DND-41 (cell line): ENCODE results near the gene INTS6L.

Experiments used
- ATAC-seq: fragments of 200-7000 bp; cut with Tn5 transposase; 3 replicates; pipeline ENCODE4 v1.9.1; 2021; ENCODE audit warnings: low read depth; ENCODE audit not compliant: insufficient read depth
- DNase-seq: peaks from one replicate; pipeline ENCODE4 v3.0.0-alpha.2; 2020
- H2AFZ ChIP-seq: 2 replicates; pipeline ENCODE4 v1.6.0; 2012; ENCODE audit warnings: low read depth, low read length
- H3K27ac ChIP-seq: 2 replicates; pipeline ENCODE4 v1.5.1; 2012; ENCODE audit warnings: low read length, inconsistent platforms
- H3K27me3 ChIP-seq: fragments of 200-600 bp; sonication (generic); 2 replicates; pipeline ENCODE4 v1.6.0; 2012; ENCODE audit warnings: low read length, mild to moderate bottlenecking, inconsistent platforms; ENCODE audit not compliant: insufficient read depth, poor library complexity
- H3K36me3 ChIP-seq: 2 replicates; pipeline ENCODE4 v1.5.1; 2012; ENCODE audit warnings: low read length, inconsistent platforms; ENCODE audit not compliant: insufficient read depth
- H3K4me1 ChIP-seq: 2 replicates; pipeline ENCODE4 v1.5.1; 2012; ENCODE audit warnings: mild to moderate bottlenecking, low read length; ENCODE audit not compliant: insufficient read depth
- H3K4me2 ChIP-seq: 2 replicates; pipeline ENCODE4 v1.6.0; 2012; ENCODE audit warnings: mild to moderate bottlenecking, moderate library complexity, low read length, inconsistent platforms; ENCODE audit not compliant: insufficient read depth
- H3K4me3 ChIP-seq, 2 experiments: fragments of 200-600 bp in 1 of 2; shearing (Covaris generic) in 1 of 2; 2 replicates each; pipeline ENCODE4 v1.5.1; 2012 to 2016; ENCODE audit warnings: inconsistent platforms in 2 of 2, low read length in 2 of 2, mild to moderate bottlenecking in 2 of 2, low read depth in 1 of 2, moderate library complexity in 1 of 2
- H3K79me2 ChIP-seq: 2 replicates; pipeline ENCODE4 v1.6.0; 2012; ENCODE audit warnings: low read length, inconsistent platforms; ENCODE audit not compliant: insufficient read depth
- H3K9ac ChIP-seq: 2 replicates; pipeline ENCODE4 v1.6.0; 2012; ENCODE audit warnings: low read depth, mild to moderate bottlenecking, inconsistent platforms, low read length, moderate library complexity
- H3K9me3 ChIP-seq: 2 replicates; pipeline ENCODE4 v1.5.1; 2012; ENCODE audit warnings: low read length, moderate library complexity, mild to moderate bottlenecking, inconsistent platforms; ENCODE audit not compliant: insufficient read depth, severe bottlenecking
- H4K20me1 ChIP-seq: 2 replicates; pipeline ENCODE4 v1.6.0; 2012; ENCODE audit warnings: low read length; ENCODE audit not compliant: insufficient read depth
- EZH2 ChIP-seq: IDR thresholded peaks from 3 replicates; pipeline ENCODE4 v1.6.1; 2012; ENCODE audit warnings: borderline replicate concordance, low read depth, mild to moderate bottlenecking, moderate library complexity, low read length, inconsistent platforms; ENCODE audit not compliant: severe bottlenecking
- TF ChIP-seq, protein P1 (sequence below): IDR thresholded peaks from 2 replicates; pipeline ENCODE4 v1.5.1; 2012; ENCODE audit warnings: borderline replicate concordance, low read length, moderate library complexity, mild to moderate bottlenecking; ENCODE audit not compliant: poor library complexity, severe bottlenecking; ENCODE audit errors: extremely low read depth

The INTS6L gene

DNA sequence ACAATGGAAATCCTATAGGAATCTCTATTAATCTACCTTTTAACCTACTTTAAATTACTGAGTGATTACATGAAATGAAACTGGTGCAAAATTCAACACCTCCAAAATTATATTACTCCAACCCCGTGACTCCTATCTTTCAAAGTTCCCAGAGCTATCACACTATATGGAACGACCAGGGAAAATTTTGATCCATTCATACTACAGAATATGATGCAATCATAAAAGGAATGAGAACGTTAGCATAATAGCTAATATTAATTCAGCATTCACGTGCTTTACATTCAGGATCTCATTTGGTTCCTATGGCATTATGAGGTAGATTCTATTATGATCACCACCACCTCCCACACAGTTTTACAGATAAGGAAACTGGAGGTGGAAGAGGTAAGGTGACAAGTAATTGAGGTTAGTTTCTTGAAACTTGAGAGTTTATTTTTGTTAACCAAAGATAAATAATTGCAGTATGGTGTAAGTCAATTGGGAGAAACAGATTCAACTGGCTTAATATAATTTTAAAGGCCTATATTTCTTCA lies 29.4 kb upstream of the INTS6L start:
- Histone ChIP-seq H3K9me3 (no peaks in the 10 kb centered on the region), H4K20me1 (no peaks in the 10 kb centered on the region), H3K4me3 (no peak overlapping the region), H3K9ac (no peak overlapping the region), H3K27ac (no peak overlapping the region), H3K36me3 (no peaks in the 10 kb centered on the region), H3K4me1 (no peaks in the 10 kb centered on the region), H2AFZ (no peak overlapping the region), H3K79me2 (no peaks in the 10 kb centered on the region), H3K4me2 (no peak overlapping the region), H3K27me3 (no peaks in the 10 kb centered on the region)
- TF ChIP-seq, protein P1, sequence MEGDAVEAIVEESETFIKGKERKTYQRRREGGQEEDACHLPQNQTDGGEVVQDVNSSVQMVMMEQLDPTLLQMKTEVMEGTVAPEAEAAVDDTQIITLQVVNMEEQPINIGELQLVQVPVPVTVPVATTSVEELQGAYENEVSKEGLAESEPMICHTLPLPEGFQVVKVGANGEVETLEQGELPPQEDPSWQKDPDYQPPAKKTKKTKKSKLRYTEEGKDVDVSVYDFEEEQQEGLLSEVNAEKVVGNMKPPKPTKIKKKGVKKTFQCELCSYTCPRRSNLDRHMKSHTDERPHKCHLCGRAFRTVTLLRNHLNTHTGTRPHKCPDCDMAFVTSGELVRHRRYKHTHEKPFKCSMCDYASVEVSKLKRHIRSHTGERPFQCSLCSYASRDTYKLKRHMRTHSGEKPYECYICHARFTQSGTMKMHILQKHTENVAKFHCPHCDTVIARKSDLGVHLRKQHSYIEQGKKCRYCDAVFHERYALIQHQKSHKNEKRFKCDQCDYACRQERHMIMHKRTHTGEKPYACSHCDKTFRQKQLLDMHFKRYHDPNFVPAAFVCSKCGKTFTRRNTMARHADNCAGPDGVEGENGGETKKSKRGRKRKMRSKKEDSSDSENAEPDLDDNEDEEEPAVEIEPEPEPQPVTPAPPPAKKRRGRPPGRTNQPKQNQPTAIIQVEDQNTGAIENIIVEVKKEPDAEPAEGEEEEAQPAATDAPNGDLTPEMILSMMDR, result no peak
- TF ChIP-seq EZH2, result no peak
- DNase-seq, result no peak
- ATAC-seq, result no peak

DNA sequence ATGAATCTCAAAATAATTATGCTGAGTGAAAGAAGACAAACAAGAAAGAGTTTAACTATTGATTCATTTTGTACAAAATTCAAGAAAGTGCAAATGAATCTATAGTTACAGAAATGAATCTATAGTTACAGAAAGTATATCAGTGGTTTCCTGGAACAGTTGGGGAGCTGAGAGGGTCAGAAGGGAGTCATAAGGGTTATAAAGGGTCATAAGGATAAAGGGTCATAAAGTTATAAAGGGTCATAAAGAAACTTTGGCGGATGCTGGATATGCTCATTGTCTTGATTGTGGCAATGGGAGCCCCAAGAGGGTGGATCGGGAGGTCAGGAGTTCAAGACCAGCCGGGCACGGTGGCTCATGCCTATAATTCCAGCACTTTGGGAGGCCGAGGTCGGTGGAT lies 26.0 kb upstream of the INTS6L start:
- ATAC-seq, result no peak
- Histone ChIP-seq H3K4me1 (no peaks in the 10 kb centered on the region), H3K9ac (no peak overlapping the region), H2AFZ (no peak overlapping the region), H3K4me2 (no peak overlapping the region), H3K27me3 (no peaks in the 10 kb centered on the region), H3K9me3 (no peaks in the 10 kb centered on the region), H3K36me3 (no peaks in the 10 kb centered on the region), H4K20me1 (no peaks in the 10 kb centered on the region), H3K79me2 (no peaks in the 10 kb centered on the region), H3K4me3 (no peak overlapping the region), H3K27ac (no peak overlapping the region)
- no peak for DNase-seq
- no peak for TF ChIP-seq EZH2
- TF ChIP-seq, protein P1, result no peak

GRCh38 chrX:135497736-135498135 lies 22.7 kb upstream of the INTS6L start:
- Histone ChIP-seq H4K20me1 (no peaks in the 10 kb centered on the region), H3K4me3 (no peak overlapping the region), H3K9me3 (no peaks in the 10 kb centered on the region), H3K27me3 (no peaks in the 10 kb centered on the region), H3K9ac (no peak overlapping the region), H3K79me2 (no peaks in the 10 kb centered on the region), H2AFZ (no peak overlapping the region), H3K27ac (no peak overlapping the region), H3K36me3 (no peaks in the 10 kb centered on the region), H3K4me2 (no peak overlapping the region), H3K4me1 (no peaks in the 10 kb centered on the region)
- no peak for ATAC-seq
- no peak for DNase-seq
- no peak for TF ChIP-seq EZH2
- TF ChIP-seq, protein P1, result no peak

DNA sequence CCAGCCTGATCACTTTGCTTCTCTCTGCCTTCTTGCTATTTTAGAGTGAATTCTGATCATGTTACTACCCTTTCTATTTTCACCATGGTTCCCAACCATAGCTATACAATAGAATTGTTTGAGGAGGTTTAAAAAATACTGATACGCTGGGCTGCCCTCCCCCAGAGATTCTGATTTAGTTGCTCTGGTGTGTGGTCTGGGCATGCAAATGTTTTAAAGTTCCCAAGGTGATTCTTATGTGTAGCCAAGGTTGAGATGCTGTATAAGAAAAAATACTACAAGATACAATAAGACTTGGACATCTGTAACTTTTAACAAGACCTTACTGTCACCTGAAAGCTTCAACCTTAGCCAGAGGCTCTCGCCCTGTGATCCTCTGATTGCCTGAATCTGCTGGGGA lies 22.2 kb upstream of the INTS6L start:
- no peak for DNase-seq
- no peaks in the 10 kb centered on the region for H3K27me3 ChIP-seq
- H3K9me3 ChIP-seq, result no peaks in the 10 kb centered on the region
- no peaks in the 10 kb centered on the region for H3K36me3 ChIP-seq
- H3K79me2 ChIP-seq, result no peaks in the 10 kb centered on the region
- H3K4me3 ChIP-seq, result no peak overlapping the region
- H3K4me2 ChIP-seq, result no peak overlapping the region
- ATAC-seq, result no peak
- H4K20me1 ChIP-seq, result no peaks in the 10 kb centered on the region
- no peak overlapping the region for H3K27ac ChIP-seq
- H2AFZ ChIP-seq, result no peak overlapping the region
- no peak overlapping the region for H3K9ac ChIP-seq
- H3K4me1 ChIP-seq, result no peaks in the 10 kb centered on the region
- TF ChIP-seq EZH2, result no peak
- TF ChIP-seq, protein P1, result no peak
